Smooth muscle cell of bladder (primary cell): ENCODE measurements around the gene SRP68. TPM values are rescaled to one million over a fixed set of nuclear protein-coding genes. Genes with fewer than 3 reads are reported as not detected.

Source experiments
- total RNA-seq: library from RNA; depleted of rRNA; stranded (reverse); fragments of >200 nt; gene quantifications from 2 replicates; pipeline ENCODE4 v1.2.3, GENCODE V29; 2014

Gene SRP68
- total RNA-seq, result 24.6 and 45.7 TPM in 2 replicates

GRCh38 chr17:76072148-76072858, at the start of gene SRP68:
Gene SRP68, minus strand, starts transcription at chr17:76072517. Its CDS starts 26 bp downstream, at chr17:76072491.

GRCh38 chr17:76103274-76104139, 31.2 kb upstream of the SRP68 start, which contains the start of gene EXOC7:
Gene EXOC7, minus strand, starts transcription at chr17:76103787. Its CDS starts 95 bp downstream, at chr17:76103692.

GRCh38 chr17:76078860-76079534, 6.7 kb upstream of the SRP68 start, which contains the start of gene ZACN:
Gene ZACN, plus strand, starts transcription at chr17:76079182. Its CDS starts 83 bp downstream, at chr17:76079265.

GRCh38 chr17:76074390-76075363, 2.4 kb upstream of the SRP68 start, which contains the start of gene GALR2:
Gene GALR2, plus strand, starts transcription at chr17:76074781. Its CDS starts 103 bp downstream, at chr17:76074884.

DNA sequence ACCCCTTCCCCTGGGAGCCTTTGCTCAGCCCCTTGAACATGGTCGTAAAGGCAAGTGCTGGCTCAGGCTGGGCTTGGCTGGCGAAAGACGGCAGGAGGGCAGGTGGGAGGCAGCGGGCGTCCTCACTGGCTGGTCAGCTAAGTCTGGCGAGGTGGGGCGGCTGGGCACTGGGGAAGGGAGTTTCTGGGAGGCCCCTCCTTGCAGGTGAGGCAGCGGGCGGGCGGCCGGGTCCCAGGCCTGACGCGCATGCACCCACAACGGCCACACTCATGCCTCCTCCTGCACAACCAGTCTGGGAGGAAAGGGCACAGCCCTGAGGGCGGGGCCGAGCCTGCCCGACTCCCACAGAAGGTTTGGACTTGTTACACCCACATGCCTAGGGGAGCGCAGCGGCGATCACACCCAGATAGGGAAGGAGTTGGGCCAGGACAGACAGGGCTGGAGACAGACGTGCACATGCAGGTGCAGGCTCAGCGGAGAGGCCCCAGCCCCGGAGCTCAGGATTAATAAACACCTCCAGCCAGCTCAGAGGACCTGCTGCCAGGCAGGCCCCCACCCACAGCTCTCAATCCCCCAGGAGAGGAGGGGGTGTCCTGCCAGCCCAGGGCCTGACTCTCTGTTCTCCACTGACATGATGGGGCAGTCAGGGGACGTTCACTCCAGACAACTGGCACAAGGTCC, 45.0 kb downstream of the SRP68 start, which contains the start of gene EVPL:
TSS of gene EVPL (minus strand) at position 148 of the 681 bp plus-strand sequence. CDS start at position 40, 108 bp downstream.

GRCh38 chr17:76000755-76001521, 71.4 kb downstream of the SRP68 start, which contains the start of gene CDK3:
Gene CDK3, plus strand, starts transcription at chr17:76000855. Its CDS starts 571 bp downstream, at chr17:76001426.

Other genes starting within 250 kb of the SRP68 start
- gene UNC13D, start 228.1 kb downstream of the SRP68 start, total RNA-seq, result 0.46 and 0.57 TPM in 2 replicates
- gene WBP2, start 217.2 kb downstream of the SRP68 start, total RNA-seq, result 22.3 and 22.5 TPM in 2 replicates
- 12.3 and 14.1 TPM in 2 replicates for gene TRIM47, start 193.9 kb downstream of the SRP68 start, total RNA-seq
- gene TRIM65, start 175.6 kb downstream of the SRP68 start, total RNA-seq, result 13.5 and 16.1 TPM in 2 replicates
- gene MRPL38, start 167.6 kb downstream of the SRP68 start, total RNA-seq, result 21.4 and 21.9 TPM in 2 replicates
- gene FBF1, start 131.5 kb downstream of the SRP68 start, total RNA-seq, result 8.8 and 15.0 TPM in 2 replicates
- gene ACOX1, start 93.4 kb downstream of the SRP68 start, total RNA-seq, result 49.1 and 63.6 TPM in 2 replicates
- gene TEN1, start 93.3 kb downstream of the SRP68 start, total RNA-seq, result 14.1 and 15.5 TPM in 2 replicates
- 0.71 and 0.92 TPM in 2 replicates for gene CDK3, start 71.7 kb downstream of the SRP68 start, total RNA-seq
- gene EVPL, start 45.2 kb downstream of the SRP68 start, total RNA-seq, result under 0.01 TPM in 2 replicates
- 0.14 TPM in 1 of 2 replicates, not detected in the other for gene GALR2, start 2.3 kb upstream of the SRP68 start, total RNA-seq
- gene ZACN, start 6.7 kb upstream of the SRP68 start, total RNA-seq, result not detected in 2 replicates
- 78.6 and 82.0 TPM in 2 replicates for gene EXOC7, start 31.3 kb upstream of the SRP68 start, total RNA-seq
- not detected in 2 replicates for gene FOXJ1, start 68.7 kb upstream of the SRP68 start, total RNA-seq
- gene RNF157, start 168.0 kb upstream of the SRP68 start, total RNA-seq, result 0.09 and 0.28 TPM in 2 replicates
- gene UBALD2, start 192.8 kb upstream of the SRP68 start, total RNA-seq, result 1.4 and 1.6 TPM in 2 replicates
- 1.7 and 3.0 TPM in 2 replicates for gene QRICH2, start 235.8 kb upstream of the SRP68 start, total RNA-seq